Hepatocyte (in vitro differentiated cells): ENCODE data around the gene ALPK3. TPM values are rescaled to one million over a fixed set of nuclear protein-coding genes. Genes with fewer than 3 reads are reported as not detected.

Experiments
- DNase-seq: peaks from one replicate; pipeline ENCODE4 v3.0.0-alpha.2; 2016; ENCODE audit warnings: low spot score
- H2AFZ ChIP-seq: fragments of 200-600 bp; sonication (generic); 2 replicates; pipeline ENCODE4 v1.6.0; 2016; ENCODE audit warnings: antibody characterized with exemption, mild to moderate bottlenecking
- H3K27ac ChIP-seq: fragments of 200-600 bp; sonication (generic); 2 replicates; pipeline ENCODE4 v1.5.1; 2016; ENCODE audit warnings: mild to moderate bottlenecking
- H3K27me3 ChIP-seq: fragments of 200-600 bp; sonication (generic); 2 replicates; pipeline ENCODE4 v1.6.1; 2016
- H3K36me3 ChIP-seq: fragments of 200-600 bp; sonication (generic); replicated peaks from 2 replicates; pipeline ENCODE4 v1.5.1; 2016; ENCODE audit warnings: low read depth; ENCODE audit not compliant: insufficient read depth
- H3K4me1 ChIP-seq: fragments of 200-600 bp; sonication (generic); 2 replicates; pipeline ENCODE4 v1.5.1; 2016; ENCODE audit warnings: mild to moderate bottlenecking, moderate library complexity; ENCODE audit not compliant: insufficient read depth
- H3K4me2 ChIP-seq: fragments of 200-600 bp; sonication (generic); 2 replicates; pipeline ENCODE4 v1.6.0; 2016
- H3K4me3 ChIP-seq: fragments of 200-600 bp; sonication (generic); 2 replicates; pipeline ENCODE4 v1.5.1; 2016; ENCODE audit warnings: mild to moderate bottlenecking
- H3K79me2 ChIP-seq: fragments of 200-600 bp; sonication (generic); 2 replicates; pipeline ENCODE4 v1.6.0; 2017; ENCODE audit warnings: mild to moderate bottlenecking
- H3K9me2 ChIP-seq: fragments of 200-600 bp; sonication (generic); replicated peaks from 2 replicates; pipeline ENCODE4 v1.6.0; 2017; ENCODE audit warnings: mild to moderate bottlenecking; ENCODE audit not compliant: insufficient read depth
- H3K9me3 ChIP-seq: fragments of 200-600 bp; sonication (generic); 2 replicates; pipeline ENCODE4 v1.5.1; 2016; ENCODE audit warnings: low read depth, mild to moderate bottlenecking
- H4K20me1 ChIP-seq: fragments of 200-600 bp; sonication (generic); 2 replicates; pipeline ENCODE4 v1.6.0; 2016; ENCODE audit warnings: mild to moderate bottlenecking; ENCODE audit not compliant: insufficient read depth, poor library complexity, severe bottlenecking
- EZH2 ChIP-seq: fragments of 200-600 bp; sonication (generic); IDR thresholded peaks from 2 replicates; pipeline ENCODE4 v1.6.1; 2016; ENCODE audit warnings: antibody characterized with exemption, mild to moderate bottlenecking, borderline replicate concordance
- EZH2phosphoT487 ChIP-seq: fragments of 200-600 bp; sonication (generic); IDR thresholded peaks from one replicate; pipeline ENCODE4 v1.6.1; 2018; ENCODE audit warnings: antibody characterized with exemption, mild to moderate bottlenecking, low read depth, moderate library complexity; ENCODE audit not compliant: unreplicated experiment, severe bottlenecking
- WGBS: methylation state at CpG from one replicate; pipeline ENCODE4 v1.1.6; 2016; ENCODE audit warnings: low lambda C conversion rate; ENCODE audit errors: missing lambda C conversion rate; 5-methylcytosine and 5-hydroxymethylcytosine counted together
- polyA plus RNA-seq: library from polyadenylated mRNA; unstranded; fragments of >200 nt; fragmentation: Nextera tagmentation; extraction: Ambion mirVana; gene quantifications from 2 replicates; pipeline ENCODE4 v1.2.1, GENCODE V29; 2016
- total RNA-seq: library from RNA; depleted of rRNA; stranded (reverse); fragments of >200 nt; gene quantifications from 2 replicates; pipeline ENCODE4 v1.2.3, GENCODE V29; 2014
- TF ChIP-seq, protein P1 (sequence below): fragments of 200-600 bp; sonication (generic); IDR thresholded peaks from 2 replicates; pipeline ENCODE4 v1.5.1; 2016; ENCODE audit warnings: antibody characterized with exemption, mild to moderate bottlenecking; ENCODE audit not compliant: poor library complexity

ALPK3 gene
- total and polyA plus RNA-seq, 2 experiments from 2014 or later: 7.1 to 25.3 TPM

DNA sequence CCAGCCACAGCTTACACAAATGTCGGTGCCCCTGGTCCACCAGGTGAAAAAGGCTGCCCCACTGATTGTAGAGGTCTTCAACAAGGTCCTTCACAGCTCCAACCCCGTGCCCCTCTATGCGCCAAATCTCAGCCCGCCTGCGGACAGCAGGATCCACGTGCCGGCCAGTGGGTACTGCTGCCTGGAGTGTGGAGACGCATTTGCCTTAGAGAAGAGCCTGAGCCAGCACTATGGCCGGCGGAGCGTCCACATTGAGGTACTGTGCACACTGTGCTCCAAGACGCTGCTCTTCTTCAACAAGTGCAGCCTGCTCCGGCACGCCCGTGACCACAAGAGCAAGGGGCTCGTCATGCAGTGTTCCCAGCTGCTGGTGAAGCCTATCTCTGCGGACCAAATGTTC lies 32.9 kb upstream of the ALPK3 start:
- H3K9me2 ChIP-seq: no peaks in the 10 kb centered on the region
- H3K4me2 ChIP-seq: no peak overlapping the region
- H3K27me3 ChIP-seq: no peaks in the 10 kb centered on the region
- H3K4me1 ChIP-seq: no peaks in the 10 kb centered on the region
- no peak overlapping the region for H3K4me3 ChIP-seq
- H3K36me3 ChIP-seq: no peaks in the 10 kb centered on the region
- 98% methylated on average over 17 of the region's 17 CpGs for WGBS
- no peaks in the 10 kb centered on the region for H3K9me3 ChIP-seq
- H4K20me1 ChIP-seq: peaks cover 36% of the 10 kb centered on the region
- H2AFZ ChIP-seq: no peak overlapping the region
- DNase-seq: no peak
- peaks cover 94% of the 10 kb centered on the region for H3K79me2 ChIP-seq
- TF ChIP-seq, protein P1, sequence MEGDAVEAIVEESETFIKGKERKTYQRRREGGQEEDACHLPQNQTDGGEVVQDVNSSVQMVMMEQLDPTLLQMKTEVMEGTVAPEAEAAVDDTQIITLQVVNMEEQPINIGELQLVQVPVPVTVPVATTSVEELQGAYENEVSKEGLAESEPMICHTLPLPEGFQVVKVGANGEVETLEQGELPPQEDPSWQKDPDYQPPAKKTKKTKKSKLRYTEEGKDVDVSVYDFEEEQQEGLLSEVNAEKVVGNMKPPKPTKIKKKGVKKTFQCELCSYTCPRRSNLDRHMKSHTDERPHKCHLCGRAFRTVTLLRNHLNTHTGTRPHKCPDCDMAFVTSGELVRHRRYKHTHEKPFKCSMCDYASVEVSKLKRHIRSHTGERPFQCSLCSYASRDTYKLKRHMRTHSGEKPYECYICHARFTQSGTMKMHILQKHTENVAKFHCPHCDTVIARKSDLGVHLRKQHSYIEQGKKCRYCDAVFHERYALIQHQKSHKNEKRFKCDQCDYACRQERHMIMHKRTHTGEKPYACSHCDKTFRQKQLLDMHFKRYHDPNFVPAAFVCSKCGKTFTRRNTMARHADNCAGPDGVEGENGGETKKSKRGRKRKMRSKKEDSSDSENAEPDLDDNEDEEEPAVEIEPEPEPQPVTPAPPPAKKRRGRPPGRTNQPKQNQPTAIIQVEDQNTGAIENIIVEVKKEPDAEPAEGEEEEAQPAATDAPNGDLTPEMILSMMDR: no peak
- no peak for TF ChIP-seq EZH2
- TF ChIP-seq EZH2phosphoT487: no peak
- H3K27ac ChIP-seq: no peak overlapping the region

DNA sequence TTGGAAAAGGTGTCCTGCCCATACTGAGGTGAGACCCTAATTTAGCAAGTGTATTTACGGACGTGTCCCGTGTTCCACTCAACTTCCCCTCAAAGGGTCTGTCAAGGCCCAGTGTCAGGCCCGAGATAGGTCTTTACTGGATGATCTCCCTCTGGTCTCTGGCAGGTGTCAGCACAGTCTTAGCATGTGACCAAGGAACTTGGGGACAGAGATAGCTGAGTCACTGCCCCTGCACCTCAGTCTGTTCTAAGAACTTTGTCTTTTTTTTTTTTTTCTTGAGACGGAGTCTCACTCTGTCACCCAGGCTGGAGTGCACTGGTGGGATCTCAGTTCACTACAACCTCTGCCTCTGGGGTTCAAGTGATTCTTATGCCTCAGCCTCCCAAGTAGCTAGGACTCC lies 32.1 kb upstream of the ALPK3 start:
- Histone ChIP-seq H3K79me2 (peaks cover 98% of the 10 kb centered on the region), H3K4me3 (no peak overlapping the region), H3K9me3 (no peaks in the 10 kb centered on the region), H3K36me3 (no peaks in the 10 kb centered on the region), H3K4me1 (no peaks in the 10 kb centered on the region), H3K9me2 (no peaks in the 10 kb centered on the region), H3K27ac (peak overlapping the region; percentile 31), H3K4me2 (no peak overlapping the region), H2AFZ (no peak overlapping the region), H3K27me3 (no peaks in the 10 kb centered on the region), H4K20me1 (peaks cover 39% of the 10 kb centered on the region)
- WGBS: 98% methylated on average over 5 of the region's 5 CpGs
- no peak for DNase-seq
- no peak for TF ChIP-seq EZH2

DNA sequence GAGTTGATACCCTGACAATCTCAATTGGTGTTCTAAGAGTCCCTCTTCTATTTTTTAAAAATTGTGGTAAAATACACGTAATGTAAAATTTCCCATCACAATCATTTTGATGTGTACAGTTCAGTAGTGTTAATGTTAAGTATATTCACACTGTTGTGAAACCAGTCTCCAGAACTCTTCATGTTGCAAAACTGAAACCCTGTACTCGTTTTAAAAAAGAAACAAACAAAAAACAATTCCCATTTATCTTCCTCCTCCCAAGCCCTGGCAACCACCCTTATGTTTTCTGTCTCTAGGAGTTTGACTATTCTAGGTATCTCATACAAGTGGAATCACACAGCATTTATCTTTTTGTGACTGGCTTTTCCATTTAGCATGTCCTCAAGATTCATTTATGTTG lies 28.7 kb upstream of the ALPK3 start:
- Histone ChIP-seq H3K9me3 (no peaks in the 10 kb centered on the region), H3K79me2 (peaks cover 82% of the 10 kb centered on the region), H3K27me3 (no peaks in the 10 kb centered on the region), H3K27ac (no peak overlapping the region), H3K36me3 (no peaks in the 10 kb centered on the region), H3K4me1 (no peaks in the 10 kb centered on the region), H3K4me3 (no peak overlapping the region), H4K20me1 (peaks cover 41% of the 10 kb centered on the region), H3K9me2 (no peaks in the 10 kb centered on the region), H3K4me2 (no peak overlapping the region), H2AFZ (no peak overlapping the region)
- WGBS: 91% methylated on average over 2 of the region's 2 CpGs
- no peak for DNase-seq
- TF ChIP-seq EZH2phosphoT487 (no peak), EZH2 (no peak)
- TF ChIP-seq, protein P1: no peak

DNA sequence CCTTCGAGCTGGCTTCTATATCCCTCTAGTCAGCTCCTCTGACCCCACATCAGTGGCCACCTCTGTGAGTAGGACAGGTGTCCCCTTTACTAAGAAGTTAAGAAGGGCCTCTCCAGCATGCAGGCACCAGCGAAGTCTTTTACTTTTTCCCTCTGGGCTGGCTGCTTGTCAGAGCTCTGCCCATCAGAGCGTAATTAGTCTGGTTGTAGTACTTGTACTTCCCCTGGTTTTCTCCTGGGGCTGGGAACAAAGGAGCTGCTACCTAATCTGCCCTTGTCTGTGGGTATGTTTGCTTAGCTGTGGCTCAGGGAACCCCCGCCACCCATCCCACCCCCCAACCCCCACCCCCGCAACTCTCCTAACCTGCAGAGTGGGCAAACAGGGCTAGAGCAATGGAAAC lies 27.4 kb upstream of the ALPK3 start:
- Histone ChIP-seq H3K9me2 (no peaks in the 10 kb centered on the region), H3K36me3 (no peaks in the 10 kb centered on the region), H3K4me1 (no peaks in the 10 kb centered on the region), H3K9me3 (no peaks in the 10 kb centered on the region), H3K27me3 (no peaks in the 10 kb centered on the region), H3K27ac (no peak overlapping the region), H4K20me1 (peaks cover 43% of the 10 kb centered on the region), H2AFZ (no peak overlapping the region), H3K4me2 (no peak overlapping the region), H3K4me3 (no peak overlapping the region), H3K79me2 (peaks cover 79% of the 10 kb centered on the region)
- WGBS: 85% methylated on average over 5 of the region's 5 CpGs
- no peak for DNase-seq
- no peak for TF ChIP-seq EZH2
- TF ChIP-seq, protein P1: no peak
- no peak for TF ChIP-seq EZH2phosphoT487
